K562 (cell line): ENCODE data around the gene SCEL. TPM values are rescaled to one million over a fixed set of nuclear protein-coding genes. Genes with fewer than 3 reads are reported as not detected.

ENCODE experiments used
- ATAC-seq: fragments of 200-7000 bp; cut with Tn5 transposase; 3 replicates; pipeline ENCODE4 v1.9.1; 2020; ENCODE audit warnings: moderate library complexity
- BruUV-seq: library from RNA; stranded (reverse); fragments of 400-500 nt; replicated peaks from 2 replicates; lab custom pipeline; 2021; lab: Mats Ljungman, UMichigan
- CTCF ChIA-PET: fragments of 300-600 bp; formaldehyde crosslinking; extraction: SDS; loops from one replicate; lab custom pipeline; 2021; ENCODE audit warnings: low intra/inter-chr PET ratio; lab: Yijun Ruan, JAX
- POLR2A ChIA-PET: fragments of 300-600, 350-650 bp; sonication (Branson Sonifier 250); formaldehyde crosslinking; extraction: SDS; loops from one replicate; lab custom pipeline; 2021; ENCODE audit warnings: antibody characterized with exemption, inconsistent platforms; lab: Yijun Ruan, JAX
- DNase-seq, 4 experiments: peaks; one replicate each; pipeline versions ENCODE4 v3.0.0 to v3.0.0-alpha.2; 2011 to 2018; ENCODE audit warnings: low spot score in 3 of 4, mixed read lengths in 3 of 4; ENCODE audit errors: extremely low read depth in 1 of 4
- FAIRE-seq: peaks from 2 replicates; lab custom pipeline; 2011; peaks lifted over from hg19 to GRCh38; lab: Jason Lieb, UNC
- H2AFZ ChIP-seq: 2 replicates; pipeline ENCODE4 v1.6.0; 2011; ENCODE audit warnings: low read depth, low read length, control low read depth, inconsistent platforms
- H3K27ac ChIP-seq: fragments of 200-600 bp; 3 replicates; pipeline ENCODE4 v1.8.0; 2011; ENCODE audit warnings: low read depth, mild to moderate bottlenecking, control low read depth, inconsistent platforms, low read length, moderate library complexity, mixed read lengths; ENCODE audit errors: extremely low read depth
- H3K27me3 ChIP-seq, 2 experiments: fragments of 300-600 bp in 1 of 2; 2 replicates in 1 of 2; 3 replicates in 1 of 2; pipeline versions ENCODE4 v1.6.0 to v1.8.0; 2011; ENCODE audit warnings: inconsistent platforms in 2 of 2, low read length in 2 of 2, mild to moderate bottlenecking in 1 of 2, mixed read lengths in 1 of 2, moderate library complexity in 1 of 2; ENCODE audit not compliant: control insufficient read depth in 2 of 2, insufficient read depth in 2 of 2
- H3K36me3 ChIP-seq: fragments of 300-600 bp; 3 replicates; pipeline ENCODE4 v1.8.0; 2011; ENCODE audit warnings: mild to moderate bottlenecking, low read length, inconsistent platforms; ENCODE audit not compliant: control insufficient read depth, insufficient read depth
- H3K4me1 ChIP-seq, 2 experiments: fragments of 200-600 bp in 1 of 2; replicated peaks in 1 of 2; 2 replicates in 1 of 2; 3 replicates in 1 of 2; pipeline versions ENCODE4 v1.5.1 to v1.8.0; 2011; ENCODE audit warnings: inconsistent platforms in 2 of 2, low read length in 2 of 2, mild to moderate bottlenecking in 1 of 2, mixed read lengths in 1 of 2, moderate library complexity in 1 of 2; ENCODE audit not compliant: control insufficient read depth in 2 of 2, insufficient read depth in 2 of 2
- H3K4me2 ChIP-seq: 2 replicates; pipeline ENCODE4 v1.6.1; 2011; ENCODE audit warnings: low read length, control low read depth, inconsistent platforms, mixed read lengths; ENCODE audit not compliant: insufficient read depth
- H3K4me3 ChIP-seq: fragments of 200-600 bp; sonication (generic), shearing (Covaris generic); 2 replicates; pipeline ENCODE4 v1.5.1; 2016; ENCODE audit warnings: control low read depth, inconsistent platforms
- H3K79me2 ChIP-seq: fragments of 200-600 bp; 3 replicates; pipeline ENCODE4 v1.8.0; 2011; ENCODE audit warnings: low read length, inconsistent platforms; ENCODE audit not compliant: control insufficient read depth, insufficient read depth
- H3K9ac ChIP-seq, 2 experiments: 2 replicates each; pipeline versions ENCODE4 v1.6.0 to v1.6.1; 2011; ENCODE audit warnings: low read depth in 2 of 2, low read length in 2 of 2, control low read depth in 1 of 2, inconsistent platforms in 1 of 2, mild to moderate bottlenecking in 1 of 2, mixed read lengths in 1 of 2; ENCODE audit not compliant: insufficient read depth in 1 of 2
- H3K9me1 ChIP-seq: one replicate; pipeline ENCODE4 v1.6.0; 2011; ENCODE audit warnings: inconsistent platforms, mild to moderate bottlenecking, low read length, moderate library complexity; ENCODE audit not compliant: control insufficient read depth, insufficient read depth
- H3K9me3 ChIP-seq: replicated peaks from 2 replicates; pipeline ENCODE4 v1.5.1; 2011; ENCODE audit warnings: low read depth, low read length, inconsistent platforms; ENCODE audit not compliant: control insufficient read depth, insufficient read depth
- H4K20me1 ChIP-seq: replicated peaks from 2 replicates; pipeline ENCODE4 v1.6.1; 2011; ENCODE audit warnings: low read length, inconsistent platforms, mixed read lengths; ENCODE audit not compliant: control insufficient read depth, insufficient read depth
- DACH1 ChIP-seq: fragments of 450-650 bp; IDR thresholded peaks from 2 replicates; pipeline ENCODE4 v1.6.1; 2018; ENCODE audit not compliant: partially characterized antibody
- KAT2B ChIP-seq: IDR thresholded peaks from one replicate; pipeline ENCODE4 v1.6.1; 2012; ENCODE audit warnings: low read depth, mild to moderate bottlenecking, control low read depth, inconsistent platforms, low read length, moderate library complexity
- KLF10 ChIP-seq: fragments of 250-450 bp; sonication (Bioruptor Pico); IDR thresholded peaks from 2 replicates; pipeline ENCODE4 v1.6.1; 2021; ENCODE audit warnings: matching md5 sums
- NFIC ChIP-seq: fragments of 450-650 bp; IDR thresholded peaks from 2 replicates; pipeline ENCODE4 v1.6.1; 2017; ENCODE audit warnings: mild to moderate bottlenecking, inconsistent platforms
- NUFIP1 ChIP-seq: fragments of 450-650 bp; IDR thresholded peaks from 2 replicates; pipeline ENCODE4 v1.6.1; 2018; ENCODE audit not compliant: partially characterized antibody
- PHB2 ChIP-seq: fragments of 450-650 bp; IDR thresholded peaks from 2 replicates; pipeline ENCODE4 v1.6.1; 2017; ENCODE audit warnings: low read depth
- PHTF2 ChIP-seq: fragments of 250-450 bp; sonication (Bioruptor Pico); IDR thresholded peaks from 2 replicates; pipeline ENCODE4 v1.5.0; 2021; ENCODE audit warnings: mild to moderate bottlenecking
- POLR2A ChIP-seq: fragments of 450-650 bp; conservative IDR thresholded peaks from 2 replicates; pipeline ENCODE4 v1.6.1; 2016
- POLR2H ChIP-seq: IDR thresholded peaks from 2 replicates; pipeline ENCODE4 v1.6.1; 2016; ENCODE audit warnings: missing genetic modification characterization, low read depth, mild to moderate bottlenecking, control low read depth, missing compliant biosample characterization, moderate library complexity
- POLR3A ChIP-seq: IDR thresholded peaks from 2 replicates; pipeline ENCODE4 v1.6.1; 2011; ENCODE audit warnings: borderline replicate concordance, mild to moderate bottlenecking, moderate library complexity; ENCODE audit not compliant: insufficient read length, insufficient read depth; ENCODE audit errors: extremely low read depth
- POU5F1 ChIP-seq: fragments of 150-350 bp; IDR thresholded peaks from 2 replicates; pipeline ENCODE4 v1.6.1; 2014; ENCODE audit warnings: borderline replicate concordance, low read length, low read depth, mild to moderate bottlenecking; ENCODE audit not compliant: partially characterized antibody
- PYGO2 ChIP-seq: fragments of 450-650 bp; IDR thresholded peaks from 2 replicates; pipeline ENCODE4 v1.6.1; 2016; ENCODE audit warnings: mild to moderate bottlenecking, missing genetic modification characterization, moderate library complexity, missing compliant biosample characterization
- TCF7 ChIP-seq: sonication (generic); IDR thresholded peaks from 2 replicates; pipeline ENCODE4 v1.6.1; 2016; ENCODE audit warnings: antibody characterized with exemption, borderline replicate concordance
- WGBS: fragments of 100-300 bp; shearing (Covaris generic); methylation state at CpG from one replicate; pipeline ENCODE4 v1.1.6; 2016; ENCODE audit warnings: low coverage, mixed read lengths; ENCODE audit not compliant: insufficient coverage; ENCODE audit errors: missing lambda C conversion rate; 5-methylcytosine and 5-hydroxymethylcytosine counted together
- in situ Hi-C: fragments of 300-500 bp; cut with MboI; formaldehyde crosslinking; loops from 4 replicates; pipeline ENCODE4 v1.15.0; 2018; ENCODE audit warnings: inconsistent platforms, mixed read lengths
- intact Hi-C: fragments of 100-400 bp; cut with micrococcal nuclease; formaldehyde crosslinking; loops from 2 replicates; pipeline ENCODE4 v1.14.2; 2022
- polyA plus RNA-seq, 8 experiments: library from polyadenylated mRNA; depleted of rRNA in 4 of 8; stranded (reverse) in 5 of 8; unstranded in 3 of 8; fragments of >200 nt; fragmentation: Nextera tagmentation in 2 of 8; fragmentation: Illumina TruSeq in 1 of 8; extraction: Ambion mirVana in 2 of 8; extraction: Trizol in 1 of 8; gene quantifications; 2 replicates each; pipeline versions ENCODE4 v1.2.1 to v1.2.3, GENCODE V29; 2011 to 2014; ENCODE audit warnings: inconsistent platforms in 1 of 8, missing spikeins in 1 of 8
- total RNA-seq, 7 experiments: library from RNA; depleted of rRNA in 6 of 7; stranded (reverse); fragments of >200 nt in 6 of 7; fragmentation: Illumina TruSeq in 2 of 7; extraction: Trizol in 2 of 7; gene quantifications; 2 replicates each; pipeline versions ENCODE4 v1.2.1 to v1.2.3, GENCODE V29; 2011 to 2021; ENCODE audit warnings: low replicate concordance in 1 of 7
- TF ChIP-seq, protein P1 (sequence below): sonication (generic); formaldehyde crosslinking; IDR thresholded peaks from 2 replicates; pipeline ENCODE4 v1.8.1; 2023; ENCODE audit warnings: mild to moderate bottlenecking, missing genetic modification reagents
- TF ChIP-seq, protein P2 (sequence below): IDR thresholded peaks from 2 replicates; pipeline ENCODE4 v1.6.1; 2011; ENCODE audit warnings: borderline replicate concordance, low read depth, mild to moderate bottlenecking, moderate library complexity, low read length; ENCODE audit not compliant: insufficient read depth, poor library complexity, severe bottlenecking
- TF ChIP-seq, protein P3 (sequence below): sonication (generic); formaldehyde crosslinking; IDR thresholded peaks from 2 replicates; pipeline ENCODE4 v1.8.1; 2023; ENCODE audit warnings: mild to moderate bottlenecking, missing genetic modification reagents
- TF ChIP-seq, protein P4 (sequence below): sonication (generic); formaldehyde crosslinking; IDR thresholded peaks from 2 replicates; pipeline ENCODE4 v1.8.1; 2023; ENCODE audit warnings: mild to moderate bottlenecking, missing genetic modification reagents, moderate library complexity

Gene SCEL
- total and polyA plus RNA-seq, 9 of the 15 experiments (the other 6 are each of a cell fraction or from before 2014, with no cell fraction given), result not detected

DNA sequence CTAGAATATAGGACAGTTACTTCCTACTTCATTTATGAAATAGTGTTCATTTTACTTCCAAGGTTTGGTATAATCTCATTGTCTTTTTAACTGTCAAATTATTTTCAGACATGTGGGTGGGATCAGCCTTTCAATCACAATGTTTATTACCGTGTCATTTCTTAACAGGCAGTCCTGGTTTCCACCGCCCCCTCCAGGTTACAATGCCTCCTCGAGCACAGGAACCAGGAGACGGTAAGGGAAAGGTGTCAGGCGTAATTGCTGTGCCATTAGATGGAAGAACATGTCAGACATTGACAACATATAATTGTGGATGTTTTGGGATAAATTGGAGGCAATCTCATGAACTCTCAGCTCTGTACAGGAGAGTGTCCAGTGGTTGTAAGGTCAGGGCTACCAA, 36.5 kb downstream of the SCEL start:
- H3K9ac ChIP-seq, result no peak overlapping the region
- H3K79me2 ChIP-seq, result no peaks in the 10 kb centered on the region
- no peaks in the 10 kb centered on the region; a peak in 1 of 5 replicates for H3K27me3 ChIP-seq
- H3K9me3 ChIP-seq, result no peaks in the 10 kb centered on the region
- no peaks in the 10 kb centered on the region for H3K9me1 ChIP-seq
- no peak overlapping the region for H3K4me2 ChIP-seq
- 6% methylated on average over 5 of the region's 5 CpGs for WGBS
- H2AFZ ChIP-seq, result no peak overlapping the region
- in situ Hi-C loops, result no loop called here
- no TSS peak for BruUV-seq
- DNase-seq (no peak), ATAC-seq (no peak), FAIRE-seq (no peak)
- no peaks in the 10 kb centered on the region for H4K20me1 ChIP-seq
- no peaks in the 10 kb centered on the region for H3K4me1 ChIP-seq
- H3K27ac ChIP-seq, result no peak overlapping the region
- CTCF ChIA-PET, result no interaction called here
- intact Hi-C loops, result no loop called here
- no peaks in the 10 kb centered on the region for H3K36me3 ChIP-seq
- POLR2A ChIA-PET, result no interaction called here
- no peak overlapping the region for H3K4me3 ChIP-seq
- TF ChIP-seq, protein P1, sequence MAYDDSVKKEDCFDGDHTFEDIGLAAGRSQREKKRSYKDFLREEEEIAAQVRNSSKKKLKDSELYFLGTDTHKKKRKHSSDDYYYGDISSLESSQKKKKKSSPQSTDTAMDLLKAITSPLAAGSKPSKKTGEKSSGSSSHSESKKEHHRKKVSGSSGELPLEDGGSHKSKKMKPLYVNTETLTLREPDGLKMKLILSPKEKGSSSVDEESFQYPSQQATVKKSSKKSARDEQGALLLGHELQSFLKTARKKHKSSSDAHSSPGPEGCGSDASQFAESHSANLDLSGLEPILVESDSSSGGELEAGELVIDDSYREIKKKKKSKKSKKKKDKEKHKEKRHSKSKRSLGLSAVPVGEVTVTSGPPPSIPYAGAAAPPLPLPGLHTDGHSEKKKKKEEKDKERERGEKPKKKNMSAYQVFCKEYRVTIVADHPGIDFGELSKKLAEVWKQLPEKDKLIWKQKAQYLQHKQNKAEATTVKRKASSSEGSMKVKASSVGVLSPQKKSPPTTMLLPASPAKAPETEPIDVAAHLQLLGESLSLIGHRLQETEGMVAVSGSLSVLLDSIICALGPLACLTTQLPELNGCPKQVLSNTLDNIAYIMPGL (CRISPR knock-in tag), result no peak
- no peak for TF ChIP-seq NUFIP1
- no peak for TF ChIP-seq NFIC
- TF ChIP-seq PHTF2 (CRISPR knock-in tag), result no peak
- TF ChIP-seq KAT2B, result no peak
- TF ChIP-seq, protein P2, sequence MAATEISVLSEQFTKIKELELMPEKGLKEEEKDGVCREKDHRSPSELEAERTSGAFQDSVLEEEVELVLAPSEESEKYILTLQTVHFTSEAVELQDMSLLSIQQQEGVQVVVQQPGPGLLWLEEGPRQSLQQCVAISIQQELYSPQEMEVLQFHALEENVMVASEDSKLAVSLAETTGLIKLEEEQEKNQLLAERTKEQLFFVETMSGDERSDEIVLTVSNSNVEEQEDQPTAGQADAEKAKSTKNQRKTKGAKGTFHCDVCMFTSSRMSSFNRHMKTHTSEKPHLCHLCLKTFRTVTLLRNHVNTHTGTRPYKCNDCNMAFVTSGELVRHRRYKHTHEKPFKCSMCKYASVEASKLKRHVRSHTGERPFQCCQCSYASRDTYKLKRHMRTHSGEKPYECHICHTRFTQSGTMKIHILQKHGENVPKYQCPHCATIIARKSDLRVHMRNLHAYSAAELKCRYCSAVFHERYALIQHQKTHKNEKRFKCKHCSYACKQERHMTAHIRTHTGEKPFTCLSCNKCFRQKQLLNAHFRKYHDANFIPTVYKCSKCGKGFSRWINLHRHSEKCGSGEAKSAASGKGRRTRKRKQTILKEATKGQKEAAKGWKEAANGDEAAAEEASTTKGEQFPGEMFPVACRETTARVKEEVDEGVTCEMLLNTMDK, result no peak
- no peak for TF ChIP-seq DACH1
- TF ChIP-seq POLR2H (tag), result no peak
- TF ChIP-seq, protein P3, sequence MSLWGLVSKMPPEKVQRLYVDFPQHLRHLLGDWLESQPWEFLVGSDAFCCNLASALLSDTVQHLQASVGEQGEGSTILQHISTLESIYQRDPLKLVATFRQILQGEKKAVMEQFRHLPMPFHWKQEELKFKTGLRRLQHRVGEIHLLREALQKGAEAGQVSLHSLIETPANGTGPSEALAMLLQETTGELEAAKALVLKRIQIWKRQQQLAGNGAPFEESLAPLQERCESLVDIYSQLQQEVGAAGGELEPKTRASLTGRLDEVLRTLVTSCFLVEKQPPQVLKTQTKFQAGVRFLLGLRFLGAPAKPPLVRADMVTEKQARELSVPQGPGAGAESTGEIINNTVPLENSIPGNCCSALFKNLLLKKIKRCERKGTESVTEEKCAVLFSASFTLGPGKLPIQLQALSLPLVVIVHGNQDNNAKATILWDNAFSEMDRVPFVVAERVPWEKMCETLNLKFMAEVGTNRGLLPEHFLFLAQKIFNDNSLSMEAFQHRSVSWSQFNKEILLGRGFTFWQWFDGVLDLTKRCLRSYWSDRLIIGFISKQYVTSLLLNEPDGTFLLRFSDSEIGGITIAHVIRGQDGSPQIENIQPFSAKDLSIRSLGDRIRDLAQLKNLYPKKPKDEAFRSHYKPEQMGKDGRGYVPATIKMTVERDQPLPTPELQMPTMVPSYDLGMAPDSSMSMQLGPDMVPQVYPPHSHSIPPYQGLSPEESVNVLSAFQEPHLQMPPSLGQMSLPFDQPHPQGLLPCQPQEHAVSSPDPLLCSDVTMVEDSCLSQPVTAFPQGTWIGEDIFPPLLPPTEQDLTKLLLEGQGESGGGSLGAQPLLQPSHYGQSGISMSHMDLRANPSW (CRISPR knock-in tag), result no peak
- TF ChIP-seq POLR2A, result no peak
- no peak for TF ChIP-seq KLF10 (CRISPR knock-in tag)
- TF ChIP-seq POU5F1, result no peak
- TF ChIP-seq PHB2, result no peak
- TF ChIP-seq, protein P4, sequence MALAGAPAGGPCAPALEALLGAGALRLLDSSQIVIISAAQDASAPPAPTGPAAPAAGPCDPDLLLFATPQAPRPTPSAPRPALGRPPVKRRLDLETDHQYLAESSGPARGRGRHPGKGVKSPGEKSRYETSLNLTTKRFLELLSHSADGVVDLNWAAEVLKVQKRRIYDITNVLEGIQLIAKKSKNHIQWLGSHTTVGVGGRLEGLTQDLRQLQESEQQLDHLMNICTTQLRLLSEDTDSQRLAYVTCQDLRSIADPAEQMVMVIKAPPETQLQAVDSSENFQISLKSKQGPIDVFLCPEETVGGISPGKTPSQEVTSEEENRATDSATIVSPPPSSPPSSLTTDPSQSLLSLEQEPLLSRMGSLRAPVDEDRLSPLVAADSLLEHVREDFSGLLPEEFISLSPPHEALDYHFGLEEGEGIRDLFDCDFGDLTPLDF (CRISPR knock-in tag), result no peak
- no peak for TF ChIP-seq PYGO2 (tag)
- TF ChIP-seq POLR3A, result no peak
- TF ChIP-seq TCF7, result no peak
